ENCODE measurements around the gene CHGA.

DNA sequence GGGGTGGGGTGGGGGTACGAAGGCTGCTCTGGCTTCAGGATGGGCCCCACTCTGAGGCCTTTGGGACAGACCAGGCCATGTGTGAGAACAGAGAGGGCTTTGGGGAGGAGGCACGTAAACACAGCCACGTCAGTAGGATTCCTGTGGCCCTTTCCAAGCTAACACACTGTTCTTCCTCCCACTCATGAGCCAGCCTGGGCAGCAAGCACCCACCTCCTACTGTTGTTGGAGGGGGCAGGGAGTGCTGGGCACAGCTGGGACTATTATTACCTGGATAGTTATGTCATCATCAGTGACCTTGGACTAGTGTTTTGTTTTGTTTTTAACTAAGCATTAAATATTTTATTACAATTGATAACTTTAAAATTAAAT, 5.3 kb downstream of the CHGA start:
- TF ChIP-seq, protein P1, sequence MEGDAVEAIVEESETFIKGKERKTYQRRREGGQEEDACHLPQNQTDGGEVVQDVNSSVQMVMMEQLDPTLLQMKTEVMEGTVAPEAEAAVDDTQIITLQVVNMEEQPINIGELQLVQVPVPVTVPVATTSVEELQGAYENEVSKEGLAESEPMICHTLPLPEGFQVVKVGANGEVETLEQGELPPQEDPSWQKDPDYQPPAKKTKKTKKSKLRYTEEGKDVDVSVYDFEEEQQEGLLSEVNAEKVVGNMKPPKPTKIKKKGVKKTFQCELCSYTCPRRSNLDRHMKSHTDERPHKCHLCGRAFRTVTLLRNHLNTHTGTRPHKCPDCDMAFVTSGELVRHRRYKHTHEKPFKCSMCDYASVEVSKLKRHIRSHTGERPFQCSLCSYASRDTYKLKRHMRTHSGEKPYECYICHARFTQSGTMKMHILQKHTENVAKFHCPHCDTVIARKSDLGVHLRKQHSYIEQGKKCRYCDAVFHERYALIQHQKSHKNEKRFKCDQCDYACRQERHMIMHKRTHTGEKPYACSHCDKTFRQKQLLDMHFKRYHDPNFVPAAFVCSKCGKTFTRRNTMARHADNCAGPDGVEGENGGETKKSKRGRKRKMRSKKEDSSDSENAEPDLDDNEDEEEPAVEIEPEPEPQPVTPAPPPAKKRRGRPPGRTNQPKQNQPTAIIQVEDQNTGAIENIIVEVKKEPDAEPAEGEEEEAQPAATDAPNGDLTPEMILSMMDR (IDR thresholded peaks at IDR 0.05; ENCODE audit: low read depth, low read length, poor library complexity, severe bottlenecking): no peak
- TF ChIP-seq EZH2phosphoT487 (IDR thresholded peaks at IDR 0.05; ENCODE audit: borderline replicate concordance, low read length): no peak

Data from DOHH2 (cell line).